Measurements from ENCODE around the gene CFAP299. TPM values are rescaled to one million over a fixed set of nuclear protein-coding genes. Genes with fewer than 3 reads are reported as not detected.

Gene CFAP299
- total RNA-seq, 1 donor from 2014 or later: 5.1 TPM

GRCh38 chr4:80471756-80472155 lies 136.2 kb downstream of the CFAP299 start:
- ATAC-seq (peak; percentile 76 to 89), DNase-seq (peak; percentile 63)
- Histone ChIP-seq H3K27ac (no peak overlapping the region), H3K4me1 (no peaks in the 10 kb centered on the region), H3K27me3 (ENCODE audit: low read depth) (no peaks in the 10 kb centered on the region), H3K4me3 (peak overlapping the region; percentile 31), H3K9me3 (no peaks in the 10 kb centered on the region), H3K36me3 (no peaks in the 10 kb centered on the region)
- no peak for TF ChIP-seq CTCF (IDR thresholded peaks at IDR 0.05)
- intact Hi-C loops (cut with DNase I): no loop called here

DNA sequence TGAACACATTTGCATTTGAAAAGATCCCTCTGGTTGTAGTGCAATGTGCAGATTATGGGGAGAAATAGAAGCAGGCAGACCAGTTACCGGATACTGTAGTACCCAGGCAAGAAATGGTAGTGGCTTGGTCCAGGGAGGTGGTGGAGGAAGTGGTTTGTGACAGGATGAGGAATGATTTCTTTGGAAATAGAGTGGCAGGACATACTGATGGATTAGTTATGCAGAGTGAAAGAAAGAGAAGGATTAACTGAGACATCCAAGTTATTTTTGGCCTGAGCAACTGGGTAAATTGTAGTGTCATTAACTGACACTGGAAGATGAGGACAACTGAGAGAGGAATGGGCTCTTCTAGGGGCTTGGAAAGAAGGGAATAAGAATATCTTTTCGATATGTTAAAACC lies 139.7 kb downstream of the CFAP299 start:
- no peaks in the 10 kb centered on the region for H3K36me3 ChIP-seq
- ATAC-seq: no peak
- H3K27ac ChIP-seq: no peak overlapping the region
- no peak for TF ChIP-seq CTCF (IDR thresholded peaks at IDR 0.05)
- H3K4me3 ChIP-seq: no peak overlapping the region
- no peak for DNase-seq
- no peaks in the 10 kb centered on the region for H3K4me1 ChIP-seq
- no peaks in the 10 kb centered on the region for H3K27me3 ChIP-seq (ENCODE audit: low read depth)
- intact Hi-C loops (cut with DNase I): no loop called here
- no peaks in the 10 kb centered on the region for H3K9me3 ChIP-seq

- Histone ChIP-seq H3K9me3 (no peaks in the 10 kb centered on the region), H3K4me1 (no peaks in the 10 kb centered on the region), H3K4me3 (no peak overlapping the region), H3K36me3 (no peaks in the 10 kb centered on the region), H3K27me3 (ENCODE audit: low read depth) (no peaks in the 10 kb centered on the region), H3K27ac (no peak overlapping the region)
- no peak for TF ChIP-seq CTCF (IDR thresholded peaks at IDR 0.05)
- ATAC-seq (peak in 1 of 2 donors; percentile 54), DNase-seq (no peak)
- intact Hi-C loops (cut with DNase I): no loop called here
These were observed 140.3 kb downstream of the CFAP299 start for GRCh38 chr4:80475798-80476197.

GRCh38 chr4:80484712-80485111 lies 149.2 kb downstream of the CFAP299 start:
- no peak for DNase-seq
- H3K4me3 ChIP-seq: no peak overlapping the region
- no peaks in the 10 kb centered on the region for H3K4me1 ChIP-seq
- no peaks in the 10 kb centered on the region for H3K27me3 ChIP-seq (ENCODE audit: low read depth)
- intact Hi-C loops (cut with DNase I): no loop called here
- no peaks in the 10 kb centered on the region for H3K9me3 ChIP-seq
- H3K27ac ChIP-seq: no peak overlapping the region
- no peaks in the 10 kb centered on the region for H3K36me3 ChIP-seq
- TF ChIP-seq CTCF (IDR thresholded peaks at IDR 0.05): no peak
- no peak for ATAC-seq

DNA sequence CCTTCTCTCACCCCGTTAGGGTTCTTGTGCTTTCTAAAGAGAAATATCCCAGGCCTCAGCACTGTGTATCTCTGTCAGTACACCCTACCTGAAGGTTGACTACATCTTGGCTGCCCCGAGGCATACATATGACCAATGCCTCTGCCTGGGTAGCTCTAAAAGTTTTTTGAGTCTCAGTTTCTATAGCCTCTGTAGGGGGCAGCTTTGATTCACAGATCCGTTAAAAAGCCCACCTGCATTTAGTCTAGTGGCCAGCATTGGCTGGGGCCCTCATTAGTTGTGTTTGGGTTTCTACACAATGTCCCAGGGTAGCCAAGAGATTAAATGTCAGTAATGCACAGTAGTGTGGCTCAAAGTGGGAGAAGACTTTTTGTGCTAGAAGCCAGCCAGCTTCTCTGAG lies 151.1 kb downstream of the CFAP299 start:
- Histone ChIP-seq H3K4me1 (no peaks in the 10 kb centered on the region), H3K27ac (no peak overlapping the region), H3K9me3 (no peaks in the 10 kb centered on the region), H3K36me3 (no peaks in the 10 kb centered on the region), H3K27me3 (ENCODE audit: low read depth) (no peaks in the 10 kb centered on the region), H3K4me3 (no peak overlapping the region)
- intact Hi-C loops (cut with DNase I): no loop called here
- DNase-seq: no peak
- no peak for ATAC-seq
- TF ChIP-seq CTCF (IDR thresholded peaks at IDR 0.05): no peak

- Histone ChIP-seq H3K36me3 (no peaks in the 10 kb centered on the region), H3K27me3 (ENCODE audit: low read depth) (no peaks in the 10 kb centered on the region), H3K9me3 (no peaks in the 10 kb centered on the region), H3K4me1 (peaks cover 4% of the 10 kb centered on the region), H3K27ac (no peak overlapping the region), H3K4me3 (no peak overlapping the region)
- ATAC-seq: no peak
- no peak for DNase-seq
- intact Hi-C loops (cut with DNase I): no loop called here
- TF ChIP-seq CTCF (IDR thresholded peaks at IDR 0.05): no peak
These were observed 154.3 kb downstream of the CFAP299 start for GRCh38 chr4:80489798-80490197.
